ENCODE results near the gene IVD.

IVD gene

GRCh38 chr15:40414816-40415215 lies 9.2 kb downstream of the IVD start:
- DNase-seq (ENCODE audit: low read depth in 3 of 3) = no peak

- no peak for DNase-seq (ENCODE audit: low read depth in 3 of 3)
Observed at GRCh38 chr15:40415226-40415625, 9.6 kb downstream of the IVD start.

DNA sequence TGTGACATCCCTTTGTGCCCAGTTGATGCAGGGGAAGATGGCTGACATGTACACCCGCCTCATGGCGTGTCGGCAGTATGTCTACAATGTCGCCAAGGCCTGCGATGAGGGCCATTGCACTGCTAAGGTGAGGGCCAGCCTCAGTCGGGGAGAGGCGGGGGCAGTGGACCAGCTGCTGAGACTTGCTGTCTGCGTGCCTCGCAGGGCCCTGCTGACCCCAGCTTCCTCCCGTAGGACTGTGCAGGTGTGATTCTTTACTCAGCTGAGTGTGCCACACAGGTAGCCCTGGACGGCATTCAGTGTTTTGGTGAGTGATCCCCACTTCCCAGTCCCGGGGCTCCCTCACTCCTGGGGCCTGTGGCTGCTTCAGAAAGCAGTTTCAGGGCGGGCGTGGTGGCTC lies 10.5 kb downstream of the IVD start:
- no peak for DNase-seq (ENCODE audit: low read depth in 3 of 3)

GRCh38 chr15:40418126-40418525 lies 12.5 kb downstream of the IVD start:
- no peak for DNase-seq (ENCODE audit: low read depth in 3 of 3)

GRCh38 chr15:40420071-40420713 lies 14.6 kb downstream of the IVD start:
- no peak for DNase-seq (ENCODE audit: low read depth in 3 of 3)

DNA sequence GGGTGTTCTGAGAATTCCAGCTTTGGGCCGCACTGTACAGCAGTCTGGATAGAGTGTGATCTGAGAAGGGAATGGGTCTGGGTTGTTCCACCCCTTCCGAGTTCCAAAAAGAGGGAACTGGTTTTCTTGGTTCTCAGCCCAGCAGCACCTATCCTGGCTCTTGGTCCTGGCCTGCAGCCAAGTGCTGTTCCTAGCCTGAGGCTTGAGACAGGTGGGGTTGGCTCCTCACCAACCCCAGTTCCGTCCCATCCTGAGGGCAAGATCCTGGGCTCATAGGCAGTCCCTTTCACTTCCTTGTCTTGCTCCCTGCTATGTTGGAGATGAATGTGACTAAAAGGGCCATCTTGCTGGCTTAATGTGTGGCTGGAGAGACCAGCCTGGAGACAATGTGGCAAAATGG lies 15.2 kb downstream of the IVD start:
- no peak for DNase-seq (ENCODE audit: low read depth in 3 of 3)

DNA sequence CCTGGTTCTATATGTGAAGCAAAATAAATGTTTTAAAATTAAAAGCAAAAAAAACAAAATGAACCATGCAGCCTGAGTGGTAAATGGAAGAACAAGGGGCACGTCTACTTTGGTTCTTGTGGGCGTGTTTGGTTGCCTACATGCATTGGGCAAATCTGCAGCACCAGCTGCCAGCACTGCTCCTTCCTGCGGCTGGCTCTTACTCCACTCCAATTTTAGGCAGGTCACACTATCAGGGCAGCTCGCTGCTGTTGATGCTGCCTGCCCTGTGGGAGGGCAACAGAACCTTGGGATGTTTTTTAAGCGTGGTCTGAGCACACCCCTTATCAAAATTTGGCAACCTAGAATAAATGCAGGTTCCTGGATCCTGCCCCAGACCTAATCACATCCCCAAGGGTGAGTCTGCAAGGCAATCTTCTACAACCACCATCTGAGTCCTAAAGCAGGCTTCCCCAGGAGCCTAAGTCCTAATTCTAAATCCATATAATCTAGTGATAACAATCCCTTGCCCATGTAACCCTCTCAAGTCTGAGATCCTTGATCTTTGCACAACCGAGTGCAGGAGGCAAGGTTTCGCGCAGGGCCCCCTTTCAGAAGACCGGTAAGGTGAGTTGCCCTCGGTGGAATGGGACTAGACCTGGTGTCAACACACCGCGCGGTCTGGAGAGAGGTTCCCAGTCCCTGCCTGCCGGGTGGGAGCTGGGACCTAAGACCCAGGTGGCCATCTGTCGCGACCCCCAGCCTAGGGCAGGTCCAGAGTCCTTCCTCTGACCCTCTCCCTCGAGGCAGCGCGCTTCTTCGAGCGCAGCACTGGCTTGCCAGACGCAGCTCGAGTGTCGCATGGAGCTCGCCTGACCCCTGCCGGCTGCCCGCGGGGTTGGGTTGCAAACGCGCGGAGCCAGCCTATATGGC lies 15.9 kb downstream of the IVD start:
- peak; percentile 64 to 82 (median 72) for DNase-seq (ENCODE audit: low read depth in 3 of 3)

DNA sequence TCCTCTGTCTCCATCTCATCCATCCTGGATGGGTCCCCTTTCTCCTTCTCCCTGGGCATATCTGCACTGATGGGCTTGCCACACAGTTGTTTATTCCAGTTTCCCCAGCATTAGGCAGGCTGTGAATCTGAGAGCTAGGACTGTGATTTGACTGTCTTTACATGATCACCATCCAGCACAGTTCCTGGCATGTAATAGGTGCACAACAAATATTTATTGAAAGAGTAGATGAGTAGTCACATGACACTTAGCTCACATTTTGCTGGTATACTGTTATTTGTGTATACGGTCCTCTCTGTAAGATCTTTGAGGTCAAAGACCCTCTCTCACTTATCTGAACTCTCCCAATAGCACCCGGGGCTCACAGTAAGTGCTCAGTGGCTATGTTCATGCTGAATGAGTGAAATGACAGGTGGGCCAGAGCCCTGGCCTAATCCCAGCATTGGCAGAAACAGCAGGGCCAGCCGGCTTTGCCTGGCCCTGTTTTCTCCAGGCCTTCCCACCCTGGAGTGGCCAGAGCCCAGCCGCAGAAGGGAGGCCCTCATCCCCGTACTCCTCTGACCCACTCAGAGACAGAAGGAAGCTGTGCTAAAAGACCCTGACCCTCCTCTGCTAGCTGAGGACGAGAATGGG lies 19.0 kb downstream of the IVD start:
- no peak for DNase-seq (ENCODE audit: low read depth in 3 of 3)

DNA sequence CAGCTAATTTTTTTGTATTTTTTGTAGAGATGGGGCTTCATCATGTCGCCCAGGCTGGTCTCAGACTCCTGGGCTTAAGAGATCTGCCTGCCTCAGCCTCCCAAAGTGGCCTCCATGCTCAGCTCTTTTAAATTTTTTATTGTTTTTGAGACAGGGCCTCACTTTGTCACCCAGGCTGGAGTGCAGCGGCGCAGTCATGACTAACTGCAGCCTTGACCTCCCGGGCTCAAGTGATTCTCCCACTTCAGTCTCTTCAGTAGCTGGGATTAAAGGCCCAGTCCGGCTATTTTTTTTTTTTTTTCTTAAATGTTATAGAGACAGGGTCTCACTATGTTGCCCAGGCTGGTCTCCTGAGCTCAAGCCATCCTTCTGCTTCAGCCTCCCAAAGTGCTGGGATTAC lies 20.1 kb downstream of the IVD start:
- DNase-seq (ENCODE audit: low read depth in 3 of 3) = no peak

DNA sequence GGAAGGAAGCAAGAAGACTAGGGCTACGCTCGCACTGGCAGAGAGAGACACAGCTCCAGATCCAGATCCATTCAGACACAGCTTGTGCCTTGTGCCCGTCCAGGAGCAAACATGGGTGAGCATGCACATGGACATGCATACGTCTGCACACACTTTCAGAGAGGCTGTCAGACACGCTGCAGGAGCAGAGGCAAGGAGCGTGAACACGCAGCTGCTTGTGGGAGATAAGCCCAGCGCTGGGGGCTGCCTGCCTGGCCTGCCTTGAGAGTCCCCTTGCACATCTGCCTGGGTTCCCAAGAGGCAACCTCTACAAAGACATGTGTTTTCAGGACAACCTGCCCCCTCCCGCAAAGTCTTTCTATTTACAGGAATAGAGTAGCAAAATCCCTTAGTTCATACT lies 21.6 kb downstream of the IVD start:
- no peak for DNase-seq (ENCODE audit: low read depth in 3 of 3)

GRCh38 chr15:40428185-40428584 lies 22.6 kb downstream of the IVD start:
- DNase-seq (ENCODE audit: low read depth in 3 of 3) = no peak

- no peak for DNase-seq (ENCODE audit: low read depth in 3 of 3)
Observed at GRCh38 chr15:40429068-40429710, 23.6 kb downstream of the IVD start.

DNA sequence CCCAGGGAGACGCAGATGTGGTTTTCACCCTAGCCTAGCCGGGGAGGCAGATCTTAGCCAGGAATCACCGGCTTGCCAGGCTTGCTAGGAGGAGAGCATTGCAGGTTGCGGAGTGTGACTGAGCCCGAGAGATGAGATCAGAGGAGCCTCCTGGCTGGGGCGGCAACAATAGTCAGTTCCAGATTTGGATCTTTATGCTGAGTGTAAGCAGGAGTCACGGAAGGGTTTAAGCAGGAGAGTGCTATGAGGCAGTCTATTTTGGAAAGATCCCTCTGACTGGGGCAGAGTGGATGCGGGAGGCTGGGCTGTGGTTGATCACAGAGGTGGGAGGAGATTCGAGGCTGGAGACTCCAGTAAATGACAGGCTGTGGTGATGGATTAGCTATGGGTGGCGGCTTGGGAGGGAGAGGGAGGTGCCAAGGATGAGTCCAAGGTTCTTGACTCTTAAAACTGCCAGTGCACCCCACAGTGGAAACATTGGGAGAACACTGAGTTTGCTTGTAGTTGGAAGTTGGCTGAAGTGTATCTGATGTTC lies 24.7 kb downstream of the IVD start:
- DNase-seq (ENCODE audit: low read depth in 3 of 3) = no peak

- no peak for DNase-seq (ENCODE audit: low read depth in 3 of 3)
Observed at GRCh38 chr15:40435023-40435709, 29.6 kb downstream of the IVD start.

- no peak for DNase-seq (ENCODE audit: low read depth in 3 of 3)
Observed at GRCh38 chr15:40435710-40436089, 30.1 kb downstream of the IVD start.

- DNase-seq (ENCODE audit: low read depth in 3 of 3) = no peak
Observed at GRCh38 chr15:40436116-40436891, 30.7 kb downstream of the IVD start.

DNA sequence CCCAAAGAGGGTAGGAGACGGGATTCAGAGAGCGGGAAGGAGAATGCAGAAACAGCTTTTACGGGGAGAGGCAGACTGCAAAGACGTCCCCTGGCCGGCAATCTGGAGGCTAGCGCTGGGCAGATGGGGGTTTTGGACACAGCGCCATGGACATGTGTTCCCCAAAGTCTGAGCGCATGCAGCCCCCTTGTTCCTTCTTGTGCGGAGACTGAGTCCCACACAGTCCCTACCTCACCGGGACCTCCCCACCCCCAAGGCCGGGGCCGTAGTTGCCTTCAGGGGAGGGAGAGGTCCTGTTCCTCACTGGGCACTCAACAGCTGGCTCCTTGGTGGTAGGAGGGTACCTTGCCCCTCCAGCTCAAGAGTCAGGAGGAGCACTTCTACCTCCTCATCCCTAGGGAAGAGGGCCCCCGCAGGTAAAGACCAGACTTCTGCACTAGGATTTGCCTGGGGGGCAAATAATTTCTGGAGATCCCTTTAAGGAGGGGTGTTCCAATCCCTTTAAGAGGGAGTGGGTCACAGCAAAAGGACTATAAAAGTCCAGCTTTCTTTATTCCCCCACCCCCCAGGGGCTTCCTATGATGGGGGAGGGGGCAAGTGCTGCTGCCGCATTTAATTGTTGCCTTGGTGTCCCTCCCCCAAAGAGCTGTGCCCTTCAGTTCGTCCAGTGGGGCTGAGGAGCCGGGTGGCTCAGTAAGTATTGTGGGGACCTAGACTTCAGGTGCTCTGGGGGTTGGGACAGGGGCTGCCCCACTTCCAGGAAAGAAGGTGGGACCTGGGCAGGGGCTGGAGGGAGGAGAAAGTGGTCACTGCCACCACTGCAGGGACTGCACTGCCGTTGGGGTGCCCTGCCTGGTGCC lies 31.5 kb downstream of the IVD start:
- no peak for DNase-seq (ENCODE audit: low read depth in 3 of 3)

DNA sequence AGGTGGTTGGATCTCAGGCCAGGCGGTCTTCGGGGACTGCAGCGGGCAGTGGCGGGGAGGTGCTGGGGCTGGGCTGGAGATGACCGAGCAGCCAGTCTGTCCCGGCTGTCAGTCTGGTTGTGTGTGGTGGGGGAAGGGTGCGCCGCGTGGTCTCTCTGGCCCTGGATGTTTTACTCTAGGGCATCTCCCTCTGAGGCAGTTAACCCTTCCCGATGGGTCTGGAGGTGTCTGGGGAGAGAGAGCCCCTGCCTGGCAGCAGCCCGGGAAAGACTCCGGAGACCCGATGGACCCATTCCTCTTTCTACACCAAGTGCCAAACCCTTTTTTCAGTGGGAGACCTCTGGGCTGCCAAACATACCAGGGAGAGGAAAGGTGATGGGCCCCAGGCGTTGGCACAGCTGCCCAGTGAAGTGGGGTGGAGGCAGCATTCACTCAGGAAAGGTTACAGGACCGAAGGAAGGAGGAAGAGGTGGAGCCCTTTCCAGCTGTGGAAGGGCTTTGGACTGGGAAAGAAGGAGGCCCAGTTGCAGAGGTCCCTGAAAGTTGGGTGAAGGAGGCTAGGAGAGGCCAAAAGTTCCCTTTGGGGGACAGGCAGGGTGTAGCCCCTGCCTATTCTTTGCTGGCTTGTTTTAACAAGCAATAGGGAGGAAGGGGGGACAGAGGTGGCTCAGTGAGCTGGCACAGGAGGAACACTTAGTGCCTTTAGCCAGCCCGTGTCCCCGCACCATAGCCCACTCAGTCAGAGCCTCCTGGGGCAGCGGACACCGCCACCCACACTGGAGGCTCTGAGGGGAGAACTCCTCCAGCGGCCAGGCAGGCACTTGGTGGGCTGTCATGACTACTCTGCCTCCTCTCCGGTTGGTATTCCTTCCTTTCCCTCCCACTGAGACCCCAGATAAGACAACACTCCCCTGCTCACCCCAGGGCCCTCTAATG lies 32.4 kb downstream of the IVD start:
- DNase-seq (ENCODE audit: low read depth in 3 of 3) = no peak

DNA sequence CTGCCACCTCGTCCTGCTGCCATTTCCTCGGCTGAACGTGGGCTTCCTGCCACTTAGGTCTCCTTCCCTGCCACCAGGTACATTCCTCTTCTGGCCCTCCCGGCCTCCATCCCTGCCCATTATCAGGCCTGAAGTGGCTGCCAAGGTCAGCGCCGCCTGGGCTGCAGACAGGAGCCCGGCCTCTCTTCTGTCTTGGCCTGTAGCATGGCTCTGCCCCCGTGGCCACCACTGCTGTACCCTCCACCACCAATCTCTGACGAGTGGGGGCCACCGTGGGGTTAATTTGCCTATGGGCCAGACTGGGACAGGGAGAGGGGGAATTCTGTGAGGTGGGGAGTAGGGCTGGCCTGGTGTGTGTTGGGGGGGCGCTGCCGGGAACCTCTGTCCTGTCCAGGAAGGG lies 33.1 kb downstream of the IVD start:
- no peak for DNase-seq (ENCODE audit: low read depth in 3 of 3)
